ENCODE measurements around the gene POU2AF1. TPM values are rescaled to one million over a fixed set of nuclear protein-coding genes. Genes with fewer than 3 reads are reported as not detected.

POU2AF1 gene
- total RNA-seq, 3 donors from 2014 or later, result 4.3 to 10.8 (median 7.5) TPM

DNA sequence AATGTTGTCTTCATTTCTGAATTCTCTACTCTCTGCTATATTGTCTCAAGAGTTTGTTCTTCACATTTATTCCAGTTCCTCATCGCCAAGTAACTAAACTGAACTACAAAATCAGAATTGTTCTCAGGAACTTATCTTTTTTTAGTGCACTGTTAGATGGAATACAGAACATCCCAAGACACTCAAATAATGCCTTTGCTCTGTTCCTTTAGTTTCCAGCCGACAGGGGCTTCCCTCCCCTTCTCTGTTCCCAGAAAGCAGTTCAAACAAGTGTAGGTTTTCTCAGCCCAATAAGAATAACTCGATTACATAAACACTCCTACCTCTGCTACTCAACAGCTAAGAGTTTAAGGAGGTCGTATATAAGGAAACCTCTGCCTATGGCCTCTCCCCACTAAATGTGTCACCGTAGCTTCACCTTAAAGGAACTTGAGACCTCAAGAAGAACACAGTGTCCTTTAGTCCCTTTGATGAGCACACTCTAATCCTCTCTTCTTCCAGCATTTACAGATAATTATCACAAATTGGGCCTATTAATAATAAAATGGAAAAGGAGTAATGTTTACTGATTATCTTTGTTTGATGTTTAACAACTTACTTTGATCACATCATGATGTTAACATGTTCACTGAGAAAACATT is 73.8 kb downstream of the POU2AF1 start:
- H3K27me3 Mint-ChIP-seq (ENCODE audit: low read depth), result peaks cover 26% of the 10 kb centered on the region
- no peaks in the 10 kb centered on the region for H3K4me1 Mint-ChIP-seq (ENCODE audit: low read depth)
- no peak for DNase-seq

DNA sequence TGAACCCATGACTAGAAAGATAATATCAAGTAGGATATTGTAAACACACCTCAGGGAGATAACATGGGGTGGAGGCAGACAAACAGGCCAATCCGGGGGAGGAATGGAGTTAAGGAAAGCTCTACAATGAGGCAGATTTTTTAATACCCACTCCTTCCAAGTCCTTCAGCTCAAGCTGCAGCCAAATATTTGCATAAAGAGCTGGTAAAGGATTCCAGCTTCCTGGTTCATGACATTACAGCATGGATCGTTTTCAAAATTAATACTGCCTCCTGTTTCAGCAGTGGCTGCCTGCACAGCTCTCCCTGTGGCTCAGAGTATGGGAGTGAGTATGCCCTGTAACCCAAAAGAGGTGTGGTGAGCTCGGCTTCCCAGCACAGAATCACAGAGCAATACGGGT is 75.6 kb downstream of the POU2AF1 start:
- DNase-seq (no peak), ATAC-seq (no peak)
- Mint-ChIP-seq H3K4me3 (no peak overlapping the region), H3K27me3 (ENCODE audit: low read depth) (peaks cover 32% of the 10 kb centered on the region), H3K9me3 (no peaks in the 10 kb centered on the region), H3K4me1 (ENCODE audit: low read depth) (peaks cover under 1% of the 10 kb centered on the region), H3K36me3 (ENCODE audit: insufficient read depth) (no peaks in the 10 kb centered on the region)

More for the DNA sequence above, 73.8 kb downstream of the POU2AF1 start:
- no peak overlapping the region for H3K4me3 Mint-ChIP-seq
- ATAC-seq, result no peak
- no peaks in the 10 kb centered on the region for H3K9me3 Mint-ChIP-seq
- H3K36me3 Mint-ChIP-seq (ENCODE audit: insufficient read depth), result no peaks in the 10 kb centered on the region

DNA sequence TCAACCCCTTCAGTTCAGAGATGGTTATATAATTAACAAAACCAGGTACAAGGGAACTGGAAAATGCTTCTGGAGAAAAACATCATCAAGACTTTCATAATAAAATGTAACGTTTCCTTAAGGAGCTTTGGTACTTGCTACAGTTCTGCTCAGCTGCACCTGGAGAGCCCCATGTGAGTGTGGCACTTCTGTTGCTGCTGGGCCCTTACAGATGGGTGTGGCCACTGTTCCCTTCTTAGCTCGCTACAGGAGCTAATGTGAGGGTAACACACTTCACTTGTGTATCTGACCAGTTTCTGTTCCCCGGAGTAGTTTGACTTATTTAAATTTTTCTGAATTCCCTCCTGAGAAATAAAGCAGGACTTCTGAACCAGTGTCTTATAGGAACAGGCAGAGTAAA is 76.8 kb downstream of the POU2AF1 start:
- Mint-ChIP-seq H3K4me1 (ENCODE audit: low read depth) (peaks cover 2% of the 10 kb centered on the region), H3K9me3 (no peaks in the 10 kb centered on the region), H3K36me3 (ENCODE audit: insufficient read depth) (no peaks in the 10 kb centered on the region), H3K4me3 (no peak overlapping the region), H3K27me3 (ENCODE audit: low read depth) (peaks cover 41% of the 10 kb centered on the region)
- DNase-seq, result no peak
- ATAC-seq, result no peak

Other genes starting within 250 kb of the POU2AF1 start
- not detected for gene POU2AF2, start 133.6 kb downstream of the POU2AF1 start, total RNA-seq
- not detected for gene POU2AF3, start 80.7 kb downstream of the POU2AF1 start, total RNA-seq
- gene BTG4, start 133.1 kb upstream of the POU2AF1 start, total RNA-seq, result under 1 TPM in 1 of 3 donors, not detected in 2; 0.43 TPM
- gene HOATZ, start 135.5 kb upstream of the POU2AF1 start, total RNA-seq, result not detected
- gene LAYN, start 161.4 kb upstream of the POU2AF1 start, total RNA-seq, result 1 to 10 TPM in 2 of 3 donors, under 1 TPM in 1; 0.43 to 3.0 (median 1.7) TPM
- 1 to 10 TPM; 5.9 to 8.3 (median 6.7) TPM for gene SIK2, start 223.2 kb upstream of the POU2AF1 start, total RNA-seq